Measurements from ENCODE around the gene NUSAP1. TPM values are rescaled to one million over a fixed set of nuclear protein-coding genes. Genes with fewer than 3 reads are reported as not detected.
"Not testable (repeated sequence)": the region's sequence is repeated elsewhere in the genome, so short reads cannot be mapped to it uniquely, and the experiment has no call there.

NUSAP1 gene
- total RNA-seq (2014; rRNA removed; shearing (Covaris generic)) (33.3 and 77.9 TPM in 2 replicates), polyA plus RNA-seq (2016; fragmentation: Nextera tagmentation; extraction: Ambion mirVana) (43.1 and 47.1 TPM in 2 replicates)

GRCh38 chr15:41332194-41333025 is at the start of gene NUSAP1, which contains the start of gene OIP5:
Gene NUSAP1, plus strand, starts transcription at chr15:41332881. Its CDS starts 77 bp downstream, at chr15:41332958.
Gene OIP5, minus strand, starts transcription at chr15:41332591. Its CDS starts 30 bp downstream, at chr15:41332561.
- H3K9ac ChIP-seq: peak within 1 kb of the TSS; percentile 84
- no peaks in the 10 kb centered on the region for H3K4me1 ChIP-seq (ENCODE audit: insufficient read depth)
- peak; percentile 100 for DNase-seq
- H3K4me2 ChIP-seq (ENCODE audit: unreplicated experiment): peak within 1 kb of the TSS; percentile 74
- in situ Hi-C loops (cut with MboI): no loop called here
- H3K4me3 ChIP-seq: peak within 1 kb of the TSS; percentile 98
- peaks cover 46% of the 10 kb centered on the region for H3K79me2 ChIP-seq (ENCODE audit: insufficient read depth)
- H3K27ac ChIP-seq: peak within 1 kb of the TSS; percentile 68
- WGBS, 2 experiments (ENCODE audit: low coverage in 1 of 2, low lambda C conversion rate in 2 of 2, missing lambda C conversion rate in 2 of 2): 1% methylated on average over 55 to 58 of the region's 64 CpGs
- H2AFZ ChIP-seq: peak within 1 kb of the TSS; percentile 100
- H3K9me2 ChIP-seq (ENCODE audit: insufficient read depth): no peaks in the 10 kb centered on the region
- TF ChIP-seq EZH2phosphoT487 (IDR thresholded peaks at IDR 0.05; ENCODE audit: insufficient read depth, low read depth) (no peak), EZH2 (IDR thresholded peaks at IDR 0.05; ENCODE audit: insufficient read depth, poor library complexity, severe bottlenecking) (no peak)
- peaks cover 9% of the 10 kb centered on the region for H3F3A ChIP-seq (ENCODE audit: insufficient read depth)
- no peaks in the 10 kb centered on the region for H3K36me3 ChIP-seq (ENCODE audit: low read depth)
- H3K27me3 ChIP-seq (replicated peaks; ENCODE audit: insufficient read depth): no peaks in the 10 kb centered on the region
- no peaks in the 10 kb centered on the region for H3K9me3 ChIP-seq (ENCODE audit: low read depth)
- H4K20me1 ChIP-seq (ENCODE audit: insufficient read depth): no peaks in the 10 kb centered on the region

- Histone ChIP-seq H3K27ac (peak overlapping the region; percentile 68), H3K79me2 (ENCODE audit: insufficient read depth) (peaks cover 43% of the 10 kb centered on the region), H2AFZ (peak overlapping the region; percentile 76), H3K4me3 (peak overlapping the region; percentile 94), H3K4me1 (ENCODE audit: insufficient read depth) (peaks cover 21% of the 10 kb centered on the region), H3K4me2 (ENCODE audit: unreplicated experiment) (peak overlapping the region; percentile 75), H3K36me3 (ENCODE audit: low read depth) (peaks cover 27% of the 10 kb centered on the region), H3K9ac (peak overlapping the region; percentile 91), H3F3A (ENCODE audit: insufficient read depth) (peaks cover 27% of the 10 kb centered on the region)
- WGBS, 2 experiments (ENCODE audit: low coverage in 1 of 2, low lambda C conversion rate in 2 of 2, missing lambda C conversion rate in 2 of 2): 59 to 61% methylated on average over 19 of the region's 19 CpGs
- DNase-seq; in situ Hi-C loops (cut with MboI); H3K9me3 ChIP-seq (ENCODE audit: low read depth); H3K9me2 ChIP-seq (ENCODE audit: insufficient read depth); H3K27me3 ChIP-seq (replicated peaks; ENCODE audit: insufficient read depth); H4K20me1 ChIP-seq (ENCODE audit: insufficient read depth): not testable (repeated sequence)
Measured at GRCh38 chr15:41282980-41283652, 49.6 kb upstream of the NUSAP1 start.

GRCh38 chr15:41283653-41284426 is 48.8 kb upstream of the NUSAP1 start:
- Histone ChIP-seq H3K9me3 (ENCODE audit: low read depth) (no peaks in the 10 kb centered on the region), H3K4me3 (peak overlapping the region; percentile 94), H4K20me1 (ENCODE audit: insufficient read depth) (no peaks in the 10 kb centered on the region), H3K9ac (peak overlapping the region; percentile 91), H3K27me3 (replicated peaks; ENCODE audit: insufficient read depth) (no peaks in the 10 kb centered on the region), H3K36me3 (ENCODE audit: low read depth) (peaks cover 34% of the 10 kb centered on the region), H3K9me2 (ENCODE audit: insufficient read depth) (no peaks in the 10 kb centered on the region), H3K4me2 (ENCODE audit: unreplicated experiment) (peak overlapping the region; percentile 93), H2AFZ (peak overlapping the region; percentile 76), H3F3A (ENCODE audit: insufficient read depth) (peaks cover 27% of the 10 kb centered on the region), H3K27ac (peak overlapping the region; percentile 68), H3K79me2 (ENCODE audit: insufficient read depth) (peaks cover 50% of the 10 kb centered on the region), H3K4me1 (ENCODE audit: insufficient read depth) (peaks cover 21% of the 10 kb centered on the region)
- DNase-seq: peak; percentile 99
- 1 to 2% methylated on average over 50 to 61 of the region's 61 CpGs for WGBS, 2 experiments (ENCODE audit: low coverage in 1 of 2, low lambda C conversion rate in 2 of 2, missing lambda C conversion rate in 2 of 2)
- TF ChIP-seq EZH2phosphoT487 (IDR thresholded peaks at IDR 0.05; ENCODE audit: insufficient read depth, low read depth) (no peak), EZH2 (IDR thresholded peaks at IDR 0.05; ENCODE audit: insufficient read depth, poor library complexity, severe bottlenecking) (no peak)
- in situ Hi-C loops (cut with MboI): no loop called here

All from GM23248 (cell line).